ENCODE measurements around the gene AUTS2. TPM values are rescaled to one million over a fixed set of nuclear protein-coding genes. Genes with fewer than 3 reads are reported as not detected.

AUTS2 gene
- total RNA-seq, 1 experiment from 2014 or later: 256 TPM

DNA sequence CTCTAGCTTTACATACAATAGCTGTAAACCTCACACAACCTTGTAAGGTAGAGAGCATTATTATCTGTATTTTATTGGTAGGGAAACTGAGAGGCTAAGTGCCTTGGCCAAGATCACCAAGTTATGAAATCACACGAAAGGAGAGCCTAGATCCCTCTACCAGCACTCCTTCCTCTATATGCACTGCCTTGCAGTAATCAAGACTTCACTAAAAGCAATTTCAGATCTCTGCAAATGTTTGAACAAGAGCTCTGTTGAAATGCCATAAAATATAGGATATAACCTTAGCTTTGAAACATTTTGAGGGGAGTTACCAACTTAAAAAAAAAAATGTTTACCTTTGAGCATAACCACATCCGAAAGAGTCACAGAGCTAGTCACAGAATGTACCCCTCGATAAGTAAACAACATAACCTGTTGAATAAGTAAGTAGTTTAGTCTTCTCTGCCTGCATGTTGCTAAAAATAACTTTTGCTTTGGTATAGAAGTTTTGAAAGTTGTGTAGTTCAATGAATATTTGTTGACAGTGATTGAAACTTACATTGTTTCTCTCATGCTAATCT is 709.4 kb downstream of the AUTS2 start:
- H3K18ac ChIP-seq (ENCODE audit: insufficient read length, low read depth, low read length): no peak overlapping the region
- no peaks in the 10 kb centered on the region for H4K20me1 ChIP-seq (ENCODE audit: control insufficient read depth, insufficient read depth, insufficient read length)
- no peak overlapping the region for H3K27ac ChIP-seq (ENCODE audit: insufficient read length, low read depth, low read length)
- H3K4me3 Mint-ChIP-seq: no peak overlapping the region
- H3K4ac ChIP-seq (ENCODE audit: low read depth, low read length): no peak overlapping the region
- no peaks in the 10 kb centered on the region; a peak in 1 of 7 replicates for H3K36me3 Mint-ChIP-seq (ENCODE audit: insufficient read depth in 1 of 3, low read depth in 3 of 3)
- H3K56ac ChIP-seq (ENCODE audit: insufficient read length, low read depth, low read length): no peak overlapping the region
- no peaks in the 10 kb centered on the region for H3K79me1 ChIP-seq (ENCODE audit: insufficient read depth, low read depth, low read length, poor library complexity, severe bottlenecking)
- TF ChIP-seq, protein P1, sequence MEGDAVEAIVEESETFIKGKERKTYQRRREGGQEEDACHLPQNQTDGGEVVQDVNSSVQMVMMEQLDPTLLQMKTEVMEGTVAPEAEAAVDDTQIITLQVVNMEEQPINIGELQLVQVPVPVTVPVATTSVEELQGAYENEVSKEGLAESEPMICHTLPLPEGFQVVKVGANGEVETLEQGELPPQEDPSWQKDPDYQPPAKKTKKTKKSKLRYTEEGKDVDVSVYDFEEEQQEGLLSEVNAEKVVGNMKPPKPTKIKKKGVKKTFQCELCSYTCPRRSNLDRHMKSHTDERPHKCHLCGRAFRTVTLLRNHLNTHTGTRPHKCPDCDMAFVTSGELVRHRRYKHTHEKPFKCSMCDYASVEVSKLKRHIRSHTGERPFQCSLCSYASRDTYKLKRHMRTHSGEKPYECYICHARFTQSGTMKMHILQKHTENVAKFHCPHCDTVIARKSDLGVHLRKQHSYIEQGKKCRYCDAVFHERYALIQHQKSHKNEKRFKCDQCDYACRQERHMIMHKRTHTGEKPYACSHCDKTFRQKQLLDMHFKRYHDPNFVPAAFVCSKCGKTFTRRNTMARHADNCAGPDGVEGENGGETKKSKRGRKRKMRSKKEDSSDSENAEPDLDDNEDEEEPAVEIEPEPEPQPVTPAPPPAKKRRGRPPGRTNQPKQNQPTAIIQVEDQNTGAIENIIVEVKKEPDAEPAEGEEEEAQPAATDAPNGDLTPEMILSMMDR (conservative IDR thresholded peaks at IDR 0.05): no peak
- H3K23me2 ChIP-seq (ENCODE audit: insufficient read length, low read depth, low read length, poor library complexity, severe bottlenecking): no peaks in the 10 kb centered on the region
- no peak overlapping the region for H2BK120ac ChIP-seq (ENCODE audit: low read depth, low read length, poor library complexity, severe bottlenecking)
- no peak overlapping the region for H2BK12ac ChIP-seq (ENCODE audit: insufficient read length, low read depth, low read length)
- WGBS (ENCODE audit: extremely low coverage, insufficient read length, low lambda C conversion rate): no CpG with 5 or more reads among the region's 3 CpGs
- no peak overlapping the region for H4K8ac ChIP-seq (replicated peaks; ENCODE audit: insufficient read length, low read depth, low read length)
- no peak overlapping the region for H3K4me2 ChIP-seq (ENCODE audit: insufficient read depth, insufficient read length, low read length)
- H3K9me3 Mint-ChIP-seq: peaks cover 0 to 3% of the 10 kb centered on the region in 2 experiments; a peak in 1 of 5 replicates
- H3K4me1 Mint-ChIP-seq: peaks cover 3 to 4% of the 10 kb centered on the region in 2 experiments
- no peak overlapping the region for H3T11ph ChIP-seq (ENCODE audit: low read length)
- no peak overlapping the region for H4K5ac ChIP-seq (ENCODE audit: insufficient read length, low read depth, low read length)
- no peak overlapping the region for H2BK5ac ChIP-seq (ENCODE audit: insufficient read length, low read length)
- H3K27ac Mint-ChIP-seq: no peak overlapping the region
- H3K4me1 ChIP-seq (ENCODE audit: insufficient read depth, low read length): no peaks in the 10 kb centered on the region
- no peak overlapping the region for H3K23ac ChIP-seq (ENCODE audit: insufficient read length, low read depth, low read length)
- no peaks in the 10 kb centered on the region for H3K79me2 ChIP-seq (ENCODE audit: insufficient read depth, low read length)
- H3K27me3 Mint-ChIP-seq (ENCODE audit: low read depth): no peaks in the 10 kb centered on the region; the same call in 1 of the 2 replicates
- H2AK5ac ChIP-seq (ENCODE audit: insufficient read length, low read length): no peak overlapping the region
- no peak overlapping the region for H2AFZ ChIP-seq (ENCODE audit: low read length)
- H2BK15ac ChIP-seq (ENCODE audit: low read depth, low read length): no peak overlapping the region
- H2BK20ac ChIP-seq (ENCODE audit: low read depth, low read length, poor library complexity, severe bottlenecking): no peak overlapping the region
- H3K9ac ChIP-seq (ENCODE audit: extremely low read depth, insufficient read length, low read length): no peak overlapping the region
- no peak overlapping the region for H4K91ac ChIP-seq (ENCODE audit: insufficient read length, low read depth, low read length)
- H3K9me3 ChIP-seq (ENCODE audit: control insufficient read depth, low read depth, low read length): no peaks in the 10 kb centered on the region
- H3K27me3 ChIP-seq (ENCODE audit: insufficient read depth, low read length): no peaks in the 10 kb centered on the region; the same call in 1 of the 2 replicates
- DNase-seq: no peak
- no peak overlapping the region for H3K14ac ChIP-seq (ENCODE audit: insufficient read depth, low read length)

All from H9 (cell line).